Activated CD4-positive, alpha-beta T cell treated with anti-CD3 and anti-CD28 coated beads for 24 hours (primary cell): ENCODE data around the gene SLC12A8.

Experiments used
- DNase-seq, 2 donors: peaks; one replicate each; pipeline ENCODE4 v3.0.0-alpha.2; 2020; ENCODE audit warnings: low read depth in 2 of 2

Gene SLC12A8

GRCh38 chr3:125076464-125076863 lies 136.1 kb downstream of the SLC12A8 start:
- DNase-seq = no peak

DNA sequence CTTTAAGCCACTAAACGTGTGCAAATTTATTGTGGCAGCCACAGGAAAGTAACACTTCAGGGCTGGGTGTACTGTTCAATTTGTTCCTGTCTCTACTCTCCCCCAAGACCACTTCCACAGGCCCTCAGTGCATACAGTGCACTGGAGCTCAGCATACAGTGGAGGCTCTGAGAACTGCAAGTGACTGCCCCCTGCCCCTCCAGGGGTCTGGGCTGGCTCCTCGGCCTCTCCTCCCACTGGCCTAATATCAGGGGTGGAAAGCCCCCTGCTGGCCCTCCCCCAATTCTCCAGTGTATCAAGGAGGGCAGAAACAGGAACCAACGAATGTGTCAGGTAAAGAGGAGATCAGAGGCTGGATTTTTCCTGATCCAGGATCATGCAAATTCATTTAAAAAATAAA lies 136.8 kb downstream of the SLC12A8 start:
- no peak for DNase-seq

DNA sequence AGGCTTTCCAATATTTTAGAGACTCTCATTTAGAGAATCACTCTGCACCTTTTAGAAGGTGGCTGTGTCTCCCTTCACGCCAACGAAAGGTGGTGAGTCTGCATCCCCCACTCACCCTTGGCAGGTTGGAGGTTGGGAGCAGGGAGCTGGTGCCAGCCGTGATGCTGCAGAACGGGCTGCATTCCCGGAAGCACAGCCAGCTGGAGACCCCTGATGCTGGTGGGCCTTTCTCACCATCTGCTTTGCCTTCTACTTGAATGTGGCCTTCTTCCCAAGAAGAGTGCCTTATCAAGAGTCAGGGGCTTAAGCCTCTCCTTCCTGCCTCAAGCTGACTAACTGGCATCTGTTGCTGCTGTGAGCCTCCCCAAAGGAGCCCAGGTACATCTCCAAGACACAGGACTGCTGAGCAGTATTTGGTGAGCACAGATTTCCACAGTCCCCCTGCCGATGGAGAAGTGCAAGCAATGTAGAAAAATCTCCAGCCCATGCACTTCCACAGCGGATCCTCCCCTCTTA lies 139.1 kb downstream of the SLC12A8 start:
- no peak for DNase-seq

- no peak for DNase-seq
Measured at GRCh38 chr3:125072749-125073389, 139.7 kb downstream of the SLC12A8 start.

DNA sequence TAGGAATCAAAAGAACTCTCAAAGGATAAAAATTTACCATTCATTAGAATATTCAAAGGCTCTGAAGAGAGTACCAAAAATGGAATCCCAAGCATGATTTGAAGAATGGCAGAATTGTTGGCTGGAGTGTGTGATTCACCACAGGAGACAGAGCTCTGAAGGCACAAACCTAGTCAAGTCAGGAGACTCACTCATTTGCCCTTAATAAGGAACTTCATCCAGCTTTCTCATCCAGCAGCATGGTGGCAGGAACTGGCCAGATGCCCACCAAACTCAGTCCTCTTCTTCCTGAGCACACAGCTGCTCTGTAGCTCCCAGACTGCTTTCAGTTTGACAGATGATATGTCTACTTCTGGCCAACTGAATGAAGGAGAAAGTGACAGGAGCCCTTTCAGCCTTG lies 140.2 kb downstream of the SLC12A8 start:
- DNase-seq = no peak

DNA sequence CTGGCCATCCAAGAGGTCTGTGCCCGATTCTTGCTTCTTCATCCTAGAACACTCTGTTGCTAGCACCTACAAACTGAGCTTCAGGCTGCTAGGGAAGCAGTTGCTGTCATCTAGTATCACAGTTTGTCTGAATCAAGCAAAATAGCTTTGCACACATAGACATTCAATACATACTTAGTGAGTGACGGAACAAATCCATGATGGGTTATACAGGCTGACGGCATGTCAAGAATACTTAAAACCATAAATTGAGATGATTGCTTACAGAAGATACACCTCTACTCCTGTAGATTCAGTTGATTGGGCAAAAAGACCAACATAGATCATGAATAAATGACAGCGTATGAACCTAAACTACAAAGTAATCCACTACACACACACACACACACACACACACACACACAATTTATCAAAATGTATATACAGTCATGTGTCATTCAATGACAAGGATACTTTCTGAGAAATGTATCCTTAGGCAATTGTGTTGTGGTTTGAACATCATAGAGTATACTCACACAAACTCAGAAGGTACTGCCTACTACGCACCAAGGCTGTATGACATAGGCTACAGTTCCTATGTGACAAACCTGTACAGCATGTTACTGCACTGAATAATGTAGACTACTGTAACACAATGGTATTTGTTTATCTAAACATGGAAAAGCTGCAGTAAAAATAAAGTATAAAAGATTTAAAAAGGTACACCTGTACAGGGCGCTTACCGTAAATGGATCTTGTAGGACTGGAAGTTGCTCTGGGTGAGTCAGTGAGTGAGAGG lies 142.4 kb downstream of the SLC12A8 start:
- DNase-seq = no peak

GRCh38 chr3:125069452-125069851 lies 143.1 kb downstream of the SLC12A8 start:
- no peak for DNase-seq

DNA sequence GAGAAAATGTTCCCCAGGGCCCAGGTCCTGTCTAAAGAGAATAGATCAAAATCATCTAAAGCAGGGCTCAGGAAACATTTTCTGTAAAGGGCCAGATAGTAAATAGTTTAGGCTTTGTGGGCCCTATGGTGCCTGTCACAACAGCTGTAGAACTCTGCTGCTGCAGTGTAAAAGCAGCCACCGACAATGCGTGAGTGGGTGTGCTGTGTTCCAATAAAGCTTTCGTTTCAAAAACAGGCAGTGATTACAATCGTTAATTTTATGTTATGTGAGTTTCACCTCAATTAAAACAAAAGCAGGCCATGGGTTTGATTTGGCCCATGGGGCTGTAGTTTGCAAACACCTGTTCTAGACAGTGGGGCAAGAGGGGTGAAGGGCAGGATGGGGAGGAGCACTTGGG lies 144.3 kb downstream of the SLC12A8 start:
- no peak for DNase-seq

GRCh38 chr3:125067225-125067624 lies 145.3 kb downstream of the SLC12A8 start:
- DNase-seq = no peak

DNA sequence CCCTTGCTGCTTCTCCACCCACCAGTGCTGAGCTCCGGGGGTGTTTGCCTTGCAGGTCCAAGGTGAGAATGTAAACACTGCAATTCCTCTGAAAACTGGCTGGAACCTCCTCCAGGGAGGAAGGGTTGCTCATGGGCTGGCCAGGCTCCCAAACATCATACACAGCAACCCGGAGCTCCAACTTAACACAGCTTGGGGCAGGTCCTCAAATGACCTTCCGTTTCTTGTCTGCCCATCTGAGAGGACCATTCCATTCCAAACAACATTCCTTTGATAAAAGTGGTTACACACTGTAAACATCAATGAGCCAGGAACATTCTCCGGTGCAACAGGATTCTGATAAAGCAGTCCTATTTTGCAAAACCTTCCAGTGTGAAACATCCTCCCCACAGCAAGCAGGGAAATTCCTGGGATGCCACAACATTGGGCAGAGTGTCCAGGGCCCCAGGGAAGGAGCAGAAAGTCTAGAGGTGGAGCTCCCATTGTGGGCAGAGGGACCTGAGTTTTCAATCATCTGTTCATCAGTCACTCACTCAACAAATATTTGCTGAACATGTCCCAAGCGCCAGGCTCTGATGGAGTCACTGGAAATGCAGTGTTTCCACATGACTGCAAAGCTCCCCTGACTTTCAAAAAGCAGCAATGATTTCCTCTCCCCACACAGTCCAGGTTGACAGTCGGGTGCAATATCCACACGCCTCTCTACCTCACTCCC lies 149.5 kb downstream of the SLC12A8 start:
- no peak for DNase-seq

GRCh38 chr3:125061646-125062045 lies 150.9 kb downstream of the SLC12A8 start:
- no peak for DNase-seq

DNA sequence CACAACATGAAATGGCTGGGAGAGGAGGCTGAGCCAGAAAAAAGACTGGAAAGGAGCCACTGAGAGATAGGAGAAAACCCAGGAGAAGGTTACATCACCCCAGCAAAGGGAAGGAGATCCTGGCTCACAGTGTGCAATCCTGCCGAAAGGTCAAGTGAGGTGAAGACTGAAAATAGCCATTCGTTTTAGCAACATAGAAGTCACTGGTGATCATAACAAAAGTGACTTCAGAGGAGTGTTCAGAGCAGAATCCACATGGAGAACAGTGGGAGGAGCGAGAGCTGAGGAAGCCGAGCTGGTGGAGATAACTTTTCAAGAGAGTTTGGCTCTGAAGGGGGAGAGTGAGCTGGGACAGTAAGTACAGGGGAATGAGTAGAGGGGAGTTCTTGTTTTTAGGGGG lies 151.4 kb downstream of the SLC12A8 start:
- no peak for DNase-seq

DNA sequence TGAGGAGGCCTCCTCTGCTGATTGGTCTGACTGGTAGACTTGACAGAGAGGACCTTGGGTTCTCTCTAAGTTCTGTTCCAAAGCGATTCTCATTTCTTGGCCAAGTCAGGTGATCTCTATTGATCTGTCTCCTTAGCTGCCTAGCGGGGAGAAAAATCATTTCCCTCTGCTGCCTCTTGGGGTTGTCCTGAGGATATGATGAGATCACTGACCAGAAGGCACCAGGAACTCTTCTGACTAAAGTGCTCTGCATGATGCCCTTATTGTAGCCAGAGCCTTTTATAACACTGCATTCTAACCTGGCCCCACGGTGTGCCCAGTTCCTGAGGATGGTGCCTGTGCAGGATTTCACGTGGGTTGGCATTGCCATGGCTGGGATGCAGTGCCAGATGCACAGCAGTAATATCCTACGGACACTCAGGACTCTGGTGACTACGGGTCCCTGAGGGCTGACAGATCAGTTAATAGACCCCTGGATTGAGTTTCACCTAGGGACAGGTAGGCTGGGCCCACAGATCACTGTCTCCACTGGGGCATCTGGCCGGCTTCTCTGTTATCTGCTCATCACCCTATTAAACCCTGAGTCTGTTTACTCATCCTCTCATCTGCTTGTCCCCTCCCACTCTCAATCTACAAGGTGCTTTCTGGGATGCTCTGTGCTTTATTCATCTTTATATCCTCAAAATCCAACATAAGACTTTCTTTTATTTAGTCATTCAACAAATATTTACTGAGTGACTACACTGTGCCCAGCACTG lies 152.9 kb downstream of the SLC12A8 start:
- no peak for DNase-seq

DNA sequence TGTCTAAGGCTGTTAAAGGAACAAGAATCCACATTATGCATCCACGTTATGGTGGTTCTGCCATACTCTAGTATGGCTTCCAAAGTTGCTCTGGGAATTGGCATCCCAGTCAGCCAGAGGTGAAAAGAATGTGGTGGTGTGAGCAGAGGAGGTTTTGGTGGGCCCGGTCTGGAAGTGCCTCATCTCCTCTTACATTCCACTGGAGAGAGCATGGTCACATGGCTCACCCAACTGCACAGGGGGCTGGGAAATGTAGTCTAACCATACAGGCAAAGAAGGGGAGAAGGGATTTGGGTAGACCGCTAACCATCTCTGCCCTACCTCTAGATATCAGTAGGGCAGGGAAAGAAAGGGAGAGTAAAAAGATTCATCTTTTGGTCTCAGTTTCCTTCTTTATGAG lies 153.6 kb downstream of the SLC12A8 start:
- no peak for DNase-seq

- no peak for DNase-seq
Measured at GRCh38 chr3:125058529-125058928, 154.0 kb downstream of the SLC12A8 start.

DNA sequence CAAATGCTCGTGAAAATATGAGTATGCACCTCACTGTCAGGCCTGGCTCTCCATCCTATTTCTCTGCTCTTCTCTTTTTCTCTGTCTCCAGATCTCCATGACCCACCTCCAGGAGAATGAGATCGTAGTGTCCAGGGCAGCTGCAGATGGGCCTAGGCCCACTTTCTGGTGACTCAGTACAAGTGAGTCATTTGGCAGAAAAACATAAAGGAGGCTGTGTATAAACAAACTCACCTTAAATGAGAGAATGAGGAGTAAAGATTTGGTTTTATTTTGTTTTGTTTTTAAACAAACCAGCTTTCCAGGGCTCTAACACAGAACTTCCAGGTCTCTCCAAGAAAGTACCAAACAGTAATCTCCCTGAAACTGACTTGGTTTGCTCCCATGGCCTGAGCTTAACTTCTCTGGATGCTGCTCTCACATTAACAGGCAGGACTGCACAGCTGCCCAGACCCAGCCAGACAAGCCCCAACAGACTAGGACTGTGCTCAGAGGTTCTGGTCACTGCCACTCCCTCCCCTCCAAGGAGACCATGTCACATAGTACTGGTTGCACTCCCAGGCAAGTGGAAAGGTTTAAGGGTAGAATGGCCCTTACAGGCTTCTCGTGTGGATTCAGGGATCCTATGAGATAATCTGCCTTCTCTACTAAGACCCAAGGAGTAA lies 155.2 kb downstream of the SLC12A8 start:
- no peak for DNase-seq

- peak; percentile 50 to 51 for DNase-seq
Measured at GRCh38 chr3:125055913-125056745, 156.4 kb downstream of the SLC12A8 start, which contains the start of gene HEG1. Gene HEG1, minus strand, starts transcription at chr3:125055997. Its CDS starts 107 bp downstream, at chr3:125055890.

DNA sequence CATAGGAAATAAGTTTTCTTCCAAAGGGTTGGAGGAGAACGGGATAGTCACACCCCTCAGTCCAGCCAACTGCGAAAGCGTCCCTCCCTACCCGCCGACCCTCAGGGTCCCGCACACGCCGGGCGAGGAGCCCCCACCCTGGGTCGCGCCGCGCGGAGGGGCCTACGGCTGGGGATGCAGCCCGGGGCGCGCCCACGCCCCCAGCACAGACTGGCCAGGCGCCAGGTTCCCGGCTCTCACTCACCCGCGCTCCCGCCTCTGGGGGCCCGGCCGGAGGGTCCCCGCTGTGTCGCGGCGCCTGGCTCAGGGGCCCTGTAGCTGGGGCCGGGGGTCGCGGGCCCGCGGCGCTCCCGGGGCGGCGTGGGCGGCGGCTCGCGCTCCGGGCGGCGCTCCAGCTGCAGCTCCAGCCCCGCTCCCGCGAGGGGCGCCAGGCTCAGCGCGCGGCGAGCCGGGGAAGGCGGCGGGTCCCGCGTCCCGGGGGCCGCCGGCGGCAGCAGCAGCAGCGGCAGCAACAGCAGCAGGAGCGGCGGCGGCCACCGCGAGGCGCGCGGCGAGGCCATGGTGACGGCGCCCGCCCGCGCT lies 157.1 kb downstream of the SLC12A8 start:
- no peak for DNase-seq

GRCh38 chr3:125054449-125055329 lies 157.9 kb downstream of the SLC12A8 start:
- DNase-seq = no peak
